GM21367 (cell line): ENCODE measurements around the gene TGM3.

Experiments used
- ATAC-seq: cut with Tn5 transposase; IDR thresholded peaks from one replicate; pipeline ENCODE4 v1.9.1; 2021; ENCODE audit not compliant: unreplicated experiment

Gene TGM3

GRCh38 chr20:2335096-2335870 is 39.5 kb downstream of the TGM3 start:
- no peak for ATAC-seq

- ATAC-seq, result no peak
These were observed 40.7 kb downstream of the TGM3 start for GRCh38 chr20:2336471-2336870.

GRCh38 chr20:2337142-2337541 is 41.3 kb downstream of the TGM3 start:
- ATAC-seq, result no peak

- ATAC-seq, result no peak
These were observed 42.7 kb downstream of the TGM3 start for GRCh38 chr20:2338411-2339066.

- ATAC-seq, result no peak
These were observed 44.3 kb downstream of the TGM3 start for GRCh38 chr20:2340136-2340535.

GRCh38 chr20:2340823-2341222 is 45.0 kb downstream of the TGM3 start:
- no peak for ATAC-seq

GRCh38 chr20:2341336-2341735 is 45.5 kb downstream of the TGM3 start:
- no peak for ATAC-seq

- ATAC-seq, result no peak
These were observed 46.4 kb downstream of the TGM3 start for GRCh38 chr20:2342243-2342642.

GRCh38 chr20:2346188-2346587 is 50.4 kb downstream of the TGM3 start:
- no peak for ATAC-seq

GRCh38 chr20:2348336-2348735 is 52.5 kb downstream of the TGM3 start:
- ATAC-seq, result no peak

- ATAC-seq, result no peak
These were observed 54.0 kb downstream of the TGM3 start for GRCh38 chr20:2349801-2350200.

GRCh38 chr20:2350606-2351005 is 54.8 kb downstream of the TGM3 start:
- ATAC-seq, result no peak

- no peak for ATAC-seq
These were observed 57.4 kb downstream of the TGM3 start for GRCh38 chr20:2353231-2353630.

- ATAC-seq, result no peak
These were observed 61.3 kb downstream of the TGM3 start for GRCh38 chr20:2357114-2357513.

GRCh38 chr20:2358006-2358405 is 62.2 kb downstream of the TGM3 start:
- ATAC-seq, result no peak

- ATAC-seq, result no peak
These were observed 65.3 kb downstream of the TGM3 start for GRCh38 chr20:2361035-2361593.

- ATAC-seq, result no peak
These were observed 67.4 kb downstream of the TGM3 start for GRCh38 chr20:2363187-2363586.

- no peak for ATAC-seq
These were observed 67.8 kb downstream of the TGM3 start for GRCh38 chr20:2363587-2363986.

GRCh38 chr20:2364044-2364443 is 68.2 kb downstream of the TGM3 start:
- no peak for ATAC-seq

GRCh38 chr20:2365091-2365490 is 69.3 kb downstream of the TGM3 start:
- ATAC-seq, result no peak

- ATAC-seq, result no peak
These were observed 69.9 kb downstream of the TGM3 start for GRCh38 chr20:2365666-2366065.

GRCh38 chr20:2368621-2369020 is 72.8 kb downstream of the TGM3 start:
- ATAC-seq, result no peak
